ENCODE data around the gene PABPN1L. TPM values are rescaled to one million over a fixed set of nuclear protein-coding genes. Genes with fewer than 3 reads are reported as not detected.

PABPN1L gene
- total and polyA plus RNA-seq, 2 donors (not counting 1 experiment from before 2014, with no cell fraction given): 0.21 to 0.84 TPM

- intact Hi-C loops (cut with micrococcal nuclease): no loop called here
- H3K27ac Mint-ChIP-seq: no peak overlapping the region
These were observed 9.3 kb upstream of the PABPN1L start for GRCh38 chr16:88875703-88876234.

More at GRCh38 chr16:88875703-88876234, 9.3 kb upstream of the PABPN1L start:
- POLR2A ChIA-PET: no interaction called here
- Histone ChIP-seq H3K27me3 (replicated peaks in 1 of 4; ENCODE audit: control extremely low read depth in 1 of 4, control insufficient read depth in 3 of 4, insufficient read depth in 4 of 4, low read length in 3 of 4) (peaks cover 0 to 9% (median 1%) of the 10 kb centered on the region in 4 experiments), H3K27ac (ENCODE audit: low read length in 2 of 2) (no peak overlapping the region), H3K36me3 (replicated peaks in 1 of 2; ENCODE audit: control extremely low read depth in 1 of 2, control insufficient read depth in 1 of 2, extremely low read depth in 1 of 2, insufficient read depth in 2 of 2, low read length in 1 of 2) (peaks cover 0 to 44% of the 10 kb centered on the region in 2 experiments), H3K79me2 (ENCODE audit: control insufficient read depth, insufficient read depth, low read length) (no peaks in the 10 kb centered on the region), H3K4me2 (replicated peaks; ENCODE audit: low read depth, low read length, poor library complexity, severe bottlenecking) (no peak overlapping the region), H2AFZ (ENCODE audit: insufficient read depth, low read depth, low read length, poor library complexity, severe bottlenecking) (no peak overlapping the region), H4K20me1 (ENCODE audit: control insufficient read depth, insufficient read depth, low read length, poor library complexity, severe bottlenecking) (peaks cover 72% of the 10 kb centered on the region), H3K4me3 (ENCODE audit: control extremely low read depth in 1 of 5, extremely low read depth in 1 of 5, insufficient read depth in 1 of 5, low read depth in 2 of 5, low read length in 4 of 5) (no peak overlapping the region), H3K9me3 (ENCODE audit: control extremely low read depth in 1 of 3, control insufficient read depth in 2 of 3, insufficient read depth in 1 of 3, low read length in 2 of 3) (peaks cover 0 to 7% (median 0%) of the 10 kb centered on the region in 3 donors), H3K4me1 (ENCODE audit: control insufficient read depth in 2 of 2, insufficient read depth in 2 of 2, low read length in 2 of 2) (peaks cover 7 to 12% of the 10 kb centered on the region in 2 donors), H3K9ac (ENCODE audit: low read length) (no peak overlapping the region)
- Mint-ChIP-seq H3K27me3 (peaks cover 1% of the 10 kb centered on the region), H3K4me1 (peaks cover 6% of the 10 kb centered on the region), H3K9me3 (ENCODE audit: insufficient read depth) (no peaks in the 10 kb centered on the region), H3K4me3 (no peak overlapping the region)
- WGBS (ENCODE audit: insufficient coverage): 99% methylated on average over 9 of the region's 22 CpGs
- DNase-seq (no peak), ATAC-seq (ENCODE audit: low read depth) (no peak)
- TF ChIP-seq CTCF (IDR thresholded peaks at IDR 0.05) (no peak), EZH2 (IDR thresholded peaks at IDR 0.05; ENCODE audit: borderline replicate concordance, insufficient read depth, low read depth, low read length, poor library complexity, severe bottlenecking) (no peak)
- CTCF ChIA-PET: interaction anchor here (1.0 kb wide), 1 partner anchor 10 kb away, joined by 3 read pairs; the partner anchor contains the start of gene PABPN1L
